Ovary (tissue), 9 donors: ENCODE data around the gene ITIH4. TPM values are rescaled to one million over a fixed set of nuclear protein-coding genes. Genes with fewer than 3 reads are reported as not detected.

Experiments
- DNase-seq, 5 donors: peaks; one replicate each; pipeline ENCODE4 v3.0.0-alpha.2; 2019 to 2020
- H3K27ac ChIP-seq, 2 donors: fragments of 200-600 bp; one replicate each; pipeline versions ENCODE4 v1.5.1 to v1.8.0; 2019 to 2022
- H3K27me3 ChIP-seq: fragments of 200-600 bp; one replicate; pipeline ENCODE4 v1.8.0; 2022
- H3K36me3 ChIP-seq: fragments of 200-600 bp; sonication (generic); one replicate; pipeline ENCODE4 v1.5.1; 2019
- H3K4me1 ChIP-seq: one replicate; pipeline ENCODE4 v1.8.1; 2013; ENCODE audit warnings: mild to moderate bottlenecking, moderate library complexity; ENCODE audit not compliant: insufficient read depth
- H3K4me3 ChIP-seq: fragments of 200-600 bp; sonication (generic); one replicate; pipeline ENCODE4 v1.5.1; 2017
- H3K9me3 ChIP-seq, 2 donors: fragments of 200-600 bp in 1 of 2; sonication (generic) in 1 of 2; one replicate each; pipeline versions ENCODE4 v1.5.1 to v1.8.1; 2013 to 2019; ENCODE audit warnings: mild to moderate bottlenecking in 1 of 2, moderate library complexity in 1 of 2
- CTCF ChIP-seq, 3 donors: fragments of 450-650 bp in 2 of 3; fragments of 200-600 bp in 1 of 3; IDR thresholded peaks; one replicate each; pipeline versions ENCODE4 v1.5.1 to v1.8.0; 2016 to 2022; ENCODE audit warnings: antibody characterized with exemption in 3 of 3, mild to moderate bottlenecking in 1 of 3
- EP300 ChIP-seq: sonication (generic); formaldehyde crosslinking; IDR thresholded peaks from one replicate; pipeline ENCODE4 v1.6.1; 2017; ENCODE audit warnings: antibody characterized with exemption
- POLR2A ChIP-seq: fragments of 450-650 bp; IDR thresholded peaks from one replicate; pipeline ENCODE4 v1.6.1; 2017; ENCODE audit warnings: antibody characterized with exemption, mild to moderate bottlenecking, moderate library complexity
- WGBS, 3 donors: extraction: QIAGEN DNeasy Blood & Tissue Kit in 1 of 3; methylation state at CpG; one replicate each; pipeline versions ENCODE4 v1.1.5 to v1.1.7; 2013 to 2017; 5-methylcytosine and 5-hydroxymethylcytosine counted together
- intact Hi-C, 4 donors: fragments of 100-400 bp; cut with DNase I; formaldehyde crosslinking; loops; one replicate each; pipeline versions ENCODE4 v1.11.0 to v1.15.1; 2022 to 2023
- polyA plus RNA-seq, 2 donors: library from polyadenylated mRNA; stranded (reverse); fragments of 200-250 nt in 1 of 2; fragments of 350-450 nt in 1 of 2; fragmentation: Illumina TruSeq in 1 of 2; extraction: RNeasy Lipid Tissue Mini Kit (QIAGEN cat#74804) in 1 of 2; gene quantifications; one replicate each; pipeline ENCODE4 v1.2.3, GENCODE V29; 2013 to 2014
- total RNA-seq, 7 donors: library from RNA; depleted of rRNA in 2 of 7; stranded (reverse); fragments of >200 nt in 2 of 7; fragmentation: NEBNext Ultra II Directional in 3 of 7; extraction: Animal tissue kit (Norgen Biotek cat#: 25700) in 3 of 7; gene quantifications; one replicate each; pipeline versions ENCODE4 v1.1.0 to v1.2.4, GENCODE V29; 2016 to 2023
- donor health status: DM: no; HTN: no; CAD: no; lungs with moderate emphysema.
- donor health status: DM: no; HTN: no; CAD: no.
- donor health status: Bipolar disorder and iron deficiency.
- donor health status: DM: yes; HTN: yes; CAD: no.
- donor health status: DM: no; HTN: no; CAD: no.
- donor health status: DM: yes; HTN: yes; CAD: no.

The ITIH4 gene
- total and polyA plus RNA-seq, 9 donors = 2.2 to 14.2 (median 4.0) TPM

- Histone ChIP-seq H3K9me3 (no peaks in the 10 kb centered on the region), H3K4me3 (no peak overlapping the region), H3K36me3 (no peaks in the 10 kb centered on the region), H3K27me3 (no peaks in the 10 kb centered on the region), H3K27ac (no peak overlapping the region), H3K4me1 (no peaks in the 10 kb centered on the region)
- intact Hi-C loops = loop anchor here in 1 of 4 donors (2.0 kb wide), 1 partner anchor 48 kb away; no protein-coding TSS in a partner anchor
- no peak for DNase-seq
- 89 to 90% (median 90%) methylated on average over 5 of the region's 5 CpGs for WGBS, 3 donors
- no peak for TF ChIP-seq CTCF (IDR thresholded peaks at IDR 0.05)
Measured at GRCh38 chr3:52856666-52857065, 26.2 kb upstream of the ITIH4 start.

- 80 to 90% (median 83%) methylated on average over 2 of the region's 2 CpGs for WGBS, 3 donors
- H3K9me3 ChIP-seq = no peaks in the 10 kb centered on the region
- no peak for TF ChIP-seq POLR2A
- no peak for TF ChIP-seq CTCF (IDR thresholded peaks at IDR 0.05)
- no peak for TF ChIP-seq EP300
- no peak overlapping the region for H3K27ac ChIP-seq
- H3K27me3 ChIP-seq = no peaks in the 10 kb centered on the region
- intact Hi-C loops = no loop called here
- no peaks in the 10 kb centered on the region for H3K36me3 ChIP-seq
- no peak for DNase-seq
- no peak overlapping the region for H3K4me3 ChIP-seq
- H3K4me1 ChIP-seq = no peaks in the 10 kb centered on the region
Measured at GRCh38 chr3:52854013-52854412, 23.5 kb upstream of the ITIH4 start.

GRCh38 chr3:52852419-52852818 lies 21.9 kb upstream of the ITIH4 start:
- TF ChIP-seq POLR2A (no peak), CTCF (IDR thresholded peaks at IDR 0.05) (no peak), EP300 (no peak)
- H3K27ac ChIP-seq = no peak overlapping the region
- no peaks in the 10 kb centered on the region for H3K36me3 ChIP-seq
- H3K9me3 ChIP-seq = no peaks in the 10 kb centered on the region
- 67 to 76% (median 68%) methylated on average over 2 of the region's 2 CpGs for WGBS, 3 donors
- no peaks in the 10 kb centered on the region for H3K4me1 ChIP-seq
- no peak overlapping the region for H3K4me3 ChIP-seq
- no peaks in the 10 kb centered on the region for H3K27me3 ChIP-seq
- intact Hi-C loops = no loop called here
- no peak for DNase-seq

- Histone ChIP-seq H3K4me3 (no peak overlapping the region), H3K9me3 (no peaks in the 10 kb centered on the region), H3K27ac (no peak overlapping the region), H3K27me3 (no peaks in the 10 kb centered on the region), H3K36me3 (no peaks in the 10 kb centered on the region), H3K4me1 (no peaks in the 10 kb centered on the region)
- TF ChIP-seq CTCF (IDR thresholded peaks at IDR 0.05) = peak in 1 of 3 donors; percentile 26
- TF ChIP-seq EP300 = no peak
- TF ChIP-seq POLR2A = no peak
- 59 to 68% (median 61%) methylated on average over 3 of the region's 3 CpGs for WGBS, 3 donors
- no peak for DNase-seq
- intact Hi-C loops = no loop called here
Measured at GRCh38 chr3:52851348-52851747, 20.9 kb upstream of the ITIH4 start.

GRCh38 chr3:52849656-52850055 lies 19.2 kb upstream of the ITIH4 start:
- no peaks in the 10 kb centered on the region for H3K4me1 ChIP-seq
- no peak for DNase-seq
- no peaks in the 10 kb centered on the region for H3K9me3 ChIP-seq
- no peak overlapping the region for H3K4me3 ChIP-seq
- intact Hi-C loops = no loop called here
- H3K27me3 ChIP-seq = no peaks in the 10 kb centered on the region
- WGBS, 3 donors = 92 to 94% (median 94%) methylated on average over 15 of the region's 15 CpGs
- no peaks in the 10 kb centered on the region for H3K36me3 ChIP-seq
- TF ChIP-seq CTCF (IDR thresholded peaks at IDR 0.05) (no peak), EP300 (no peak), POLR2A (no peak)
- no peak overlapping the region for H3K27ac ChIP-seq
